HEK293T (cell line): Measurements from ENCODE around the gene ARHGAP12.

Experiments
- ARNT ChIP-seq: fragments of 450-650 bp; IDR thresholded peaks from 2 replicates; pipeline ENCODE4 v1.6.1; 2017; ENCODE audit warnings: mild to moderate bottlenecking
- BHLHE40 ChIP-seq: fragments of 450-650 bp; IDR thresholded peaks from 2 replicates; pipeline ENCODE4 v1.6.1; 2016; ENCODE audit warnings: mild to moderate bottlenecking, moderate library complexity, borderline replicate concordance
- ELF4 ChIP-seq: fragments of 450-650 bp; IDR thresholded peaks from 2 replicates; pipeline ENCODE4 v1.6.1; 2017; ENCODE audit warnings: antibody characterized with exemption
- FOXA1 ChIP-seq: fragments of 450-650 bp; IDR thresholded peaks from 2 replicates; pipeline ENCODE4 v1.6.1; 2016; ENCODE audit warnings: mild to moderate bottlenecking
- FOXK2 ChIP-seq: fragments of 450-650 bp; IDR thresholded peaks from 2 replicates; pipeline ENCODE4 v1.6.1; 2016; ENCODE audit warnings: mild to moderate bottlenecking
- FOXM1 ChIP-seq: fragments of 450-650 bp; IDR thresholded peaks from 2 replicates; pipeline ENCODE4 v1.6.1; 2017; ENCODE audit warnings: mild to moderate bottlenecking, borderline replicate concordance
- HDGF ChIP-seq: fragments of 450-650 bp; IDR thresholded peaks from 2 replicates; pipeline ENCODE4 v1.6.1; 2017; ENCODE audit warnings: antibody characterized with exemption, borderline replicate concordance
- L3MBTL2 ChIP-seq: fragments of 450-650 bp; conservative IDR thresholded peaks from 2 replicates; pipeline ENCODE4 v1.6.1; 2016; ENCODE audit warnings: mild to moderate bottlenecking
- LEF1 ChIP-seq: fragments of 450-650 bp; IDR thresholded peaks from 2 replicates; pipeline ENCODE4 v1.6.1; 2017; ENCODE audit warnings: mild to moderate bottlenecking, borderline replicate concordance
- NFRKB ChIP-seq: fragments of 450-650 bp; IDR thresholded peaks from 2 replicates; pipeline ENCODE4 v1.6.1; 2016; ENCODE audit warnings: mild to moderate bottlenecking, moderate library complexity
- SP1 ChIP-seq: fragments of 450-650 bp; IDR thresholded peaks from 2 replicates; pipeline ENCODE4 v1.6.1; 2017
- SUZ12 ChIP-seq: fragments of 450-650 bp; IDR thresholded peaks from 2 replicates; pipeline ENCODE4 v1.6.1; 2016; ENCODE audit warnings: mild to moderate bottlenecking
- ZNF384 ChIP-seq: fragments of 450-650 bp; IDR thresholded peaks from 2 replicates; pipeline ENCODE4 v1.6.1; 2016
- TF ChIP-seq, protein P1 (sequence below): fragments of 450-650 bp; IDR thresholded peaks from 2 replicates; pipeline ENCODE4 v1.6.1; 2016

DNA sequence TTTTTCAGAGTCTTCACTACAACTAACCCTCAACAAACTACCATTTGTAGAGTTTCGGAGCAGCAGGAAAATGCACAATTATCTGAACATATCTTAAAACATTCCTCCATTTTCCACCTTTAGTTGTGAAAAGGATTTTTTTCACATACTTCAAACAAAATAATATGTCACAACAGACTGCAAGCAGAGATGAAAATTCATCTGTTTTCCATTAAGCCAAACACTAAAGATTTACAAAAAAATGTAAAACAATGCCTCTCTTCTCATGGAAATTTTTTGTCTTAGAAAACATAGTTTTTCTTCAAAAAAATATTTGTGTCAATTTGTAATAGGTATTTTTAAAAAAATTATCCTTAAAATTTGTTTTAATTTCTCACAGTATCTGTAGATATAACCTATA lies 98.9 kb downstream of the ARHGAP12 start:
- TF ChIP-seq L3MBTL2 (no peak), ELF4 (no peak), BHLHE40 (no peak), FOXM1 (no peak), ZNF384 (no peak), SUZ12 (no peak), FOXK2 (no peak), FOXA1 (no peak), SP1 (no peak), LEF1 (no peak), ARNT (no peak), HDGF (no peak), NFRKB (no peak)
- TF ChIP-seq, protein P1, sequence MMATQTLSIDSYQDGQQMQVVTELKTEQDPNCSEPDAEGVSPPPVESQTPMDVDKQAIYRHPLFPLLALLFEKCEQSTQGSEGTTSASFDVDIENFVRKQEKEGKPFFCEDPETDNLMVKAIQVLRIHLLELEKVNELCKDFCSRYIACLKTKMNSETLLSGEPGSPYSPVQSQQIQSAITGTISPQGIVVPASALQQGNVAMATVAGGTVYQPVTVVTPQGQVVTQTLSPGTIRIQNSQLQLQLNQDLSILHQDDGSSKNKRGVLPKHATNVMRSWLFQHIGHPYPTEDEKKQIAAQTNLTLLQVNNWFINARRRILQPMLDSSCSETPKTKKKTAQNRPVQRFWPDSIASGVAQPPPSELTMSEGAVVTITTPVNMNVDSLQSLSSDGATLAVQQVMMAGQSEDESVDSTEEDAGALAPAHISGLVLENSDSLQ: no peak
